HL-60 (cell line): Measurements from ENCODE around the gene YPEL1.

ENCODE experiments used
- DNase-seq, 2 experiments: peaks; one replicate each; pipeline ENCODE4 v3.0.0-alpha.2; 2010 to 2020; ENCODE audit warnings: low read depth in 1 of 2, low spot score in 1 of 2
- H3K27ac ChIP-seq: fragments of 250-450 bp; sonication (Bioruptor Pico); replicated peaks from 2 replicates; pipeline ENCODE4 v1.5.1; 2020; ENCODE audit warnings: mild to moderate bottlenecking, moderate library complexity
- H3K27me3 ChIP-seq: fragments of 250-450 bp; sonication (Bioruptor Pico); 2 replicates; pipeline ENCODE4 v1.5.1; 2021; ENCODE audit warnings: mild to moderate bottlenecking, moderate library complexity; ENCODE audit not compliant: insufficient read depth, poor library complexity, severe bottlenecking
- H3K4me3 ChIP-seq: replicated peaks from 2 replicates; pipeline ENCODE4 v1.5.1; 2011; ENCODE audit warnings: mild to moderate bottlenecking, control low read depth, low read length; ENCODE audit not compliant: insufficient read depth
- GABPA ChIP-seq: IDR thresholded peaks from 2 replicates; pipeline ENCODE4 v1.6.1; 2012; ENCODE audit warnings: low read depth
- POLR2AphosphoS5 ChIP-seq: IDR thresholded peaks from 2 replicates; pipeline ENCODE4 v1.6.1; 2012; ENCODE audit warnings: low read depth
- SPI1 ChIP-seq: IDR thresholded peaks from 2 replicates; pipeline ENCODE4 v1.6.1; 2012; ENCODE audit warnings: low read depth, mild to moderate bottlenecking, borderline replicate concordance
- TF ChIP-seq, protein P1 (sequence below): IDR thresholded peaks from 2 replicates; pipeline ENCODE4 v1.6.1; 2012; ENCODE audit warnings: low read depth; ENCODE audit not compliant: insufficient replicate concordance
- TF ChIP-seq, protein P2 (sequence below): IDR thresholded peaks from one replicate; pipeline ENCODE4 v1.5.1; 2011; ENCODE audit warnings: low read length, control low read depth, inconsistent platforms; ENCODE audit not compliant: insufficient read depth

Gene YPEL1

DNA sequence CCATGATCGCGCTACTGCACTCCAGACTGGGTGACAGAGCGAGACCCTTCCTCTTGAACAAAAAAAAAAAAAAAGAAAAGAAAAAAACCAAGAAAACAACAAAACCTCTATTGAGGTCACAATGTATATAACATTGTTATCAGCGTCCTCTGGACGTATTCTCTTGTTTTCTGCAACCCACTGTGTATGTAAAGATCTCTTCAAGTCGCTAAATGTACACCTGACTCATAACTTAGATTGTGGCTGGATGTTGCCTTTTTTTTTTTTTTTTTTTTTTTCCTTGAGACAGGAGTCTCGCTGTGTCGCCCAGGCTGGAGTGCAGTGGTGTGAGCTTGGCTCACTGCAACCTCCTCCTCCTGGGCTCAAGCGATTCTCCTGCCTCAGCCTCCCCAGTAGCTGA lies 1.4 kb upstream of the YPEL1 start:
- no peak overlapping the region for H3K27ac ChIP-seq
- no peaks in the 10 kb centered on the region for H3K27me3 ChIP-seq
- DNase-seq, result no peak
- TF ChIP-seq SPI1 (no peak), GABPA (no peak), POLR2AphosphoS5 (no peak)
- TF ChIP-seq, protein P1, sequence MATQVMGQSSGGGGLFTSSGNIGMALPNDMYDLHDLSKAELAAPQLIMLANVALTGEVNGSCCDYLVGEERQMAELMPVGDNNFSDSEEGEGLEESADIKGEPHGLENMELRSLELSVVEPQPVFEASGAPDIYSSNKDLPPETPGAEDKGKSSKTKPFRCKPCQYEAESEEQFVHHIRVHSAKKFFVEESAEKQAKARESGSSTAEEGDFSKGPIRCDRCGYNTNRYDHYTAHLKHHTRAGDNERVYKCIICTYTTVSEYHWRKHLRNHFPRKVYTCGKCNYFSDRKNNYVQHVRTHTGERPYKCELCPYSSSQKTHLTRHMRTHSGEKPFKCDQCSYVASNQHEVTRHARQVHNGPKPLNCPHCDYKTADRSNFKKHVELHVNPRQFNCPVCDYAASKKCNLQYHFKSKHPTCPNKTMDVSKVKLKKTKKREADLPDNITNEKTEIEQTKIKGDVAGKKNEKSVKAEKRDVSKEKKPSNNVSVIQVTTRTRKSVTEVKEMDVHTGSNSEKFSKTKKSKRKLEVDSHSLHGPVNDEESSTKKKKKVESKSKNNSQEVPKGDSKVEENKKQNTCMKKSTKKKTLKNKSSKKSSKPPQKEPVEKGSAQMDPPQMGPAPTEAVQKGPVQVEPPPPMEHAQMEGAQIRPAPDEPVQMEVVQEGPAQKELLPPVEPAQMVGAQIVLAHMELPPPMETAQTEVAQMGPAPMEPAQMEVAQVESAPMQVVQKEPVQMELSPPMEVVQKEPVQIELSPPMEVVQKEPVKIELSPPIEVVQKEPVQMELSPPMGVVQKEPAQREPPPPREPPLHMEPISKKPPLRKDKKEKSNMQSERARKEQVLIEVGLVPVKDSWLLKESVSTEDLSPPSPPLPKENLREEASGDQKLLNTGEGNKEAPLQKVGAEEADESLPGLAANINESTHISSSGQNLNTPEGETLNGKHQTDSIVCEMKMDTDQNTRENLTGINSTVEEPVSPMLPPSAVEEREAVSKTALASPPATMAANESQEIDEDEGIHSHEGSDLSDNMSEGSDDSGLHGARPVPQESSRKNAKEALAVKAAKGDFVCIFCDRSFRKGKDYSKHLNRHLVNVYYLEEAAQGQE, result no peak
- TF ChIP-seq, protein P2, sequence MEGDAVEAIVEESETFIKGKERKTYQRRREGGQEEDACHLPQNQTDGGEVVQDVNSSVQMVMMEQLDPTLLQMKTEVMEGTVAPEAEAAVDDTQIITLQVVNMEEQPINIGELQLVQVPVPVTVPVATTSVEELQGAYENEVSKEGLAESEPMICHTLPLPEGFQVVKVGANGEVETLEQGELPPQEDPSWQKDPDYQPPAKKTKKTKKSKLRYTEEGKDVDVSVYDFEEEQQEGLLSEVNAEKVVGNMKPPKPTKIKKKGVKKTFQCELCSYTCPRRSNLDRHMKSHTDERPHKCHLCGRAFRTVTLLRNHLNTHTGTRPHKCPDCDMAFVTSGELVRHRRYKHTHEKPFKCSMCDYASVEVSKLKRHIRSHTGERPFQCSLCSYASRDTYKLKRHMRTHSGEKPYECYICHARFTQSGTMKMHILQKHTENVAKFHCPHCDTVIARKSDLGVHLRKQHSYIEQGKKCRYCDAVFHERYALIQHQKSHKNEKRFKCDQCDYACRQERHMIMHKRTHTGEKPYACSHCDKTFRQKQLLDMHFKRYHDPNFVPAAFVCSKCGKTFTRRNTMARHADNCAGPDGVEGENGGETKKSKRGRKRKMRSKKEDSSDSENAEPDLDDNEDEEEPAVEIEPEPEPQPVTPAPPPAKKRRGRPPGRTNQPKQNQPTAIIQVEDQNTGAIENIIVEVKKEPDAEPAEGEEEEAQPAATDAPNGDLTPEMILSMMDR, result no peak
- H3K4me3 ChIP-seq, result no peak overlapping the region

DNA sequence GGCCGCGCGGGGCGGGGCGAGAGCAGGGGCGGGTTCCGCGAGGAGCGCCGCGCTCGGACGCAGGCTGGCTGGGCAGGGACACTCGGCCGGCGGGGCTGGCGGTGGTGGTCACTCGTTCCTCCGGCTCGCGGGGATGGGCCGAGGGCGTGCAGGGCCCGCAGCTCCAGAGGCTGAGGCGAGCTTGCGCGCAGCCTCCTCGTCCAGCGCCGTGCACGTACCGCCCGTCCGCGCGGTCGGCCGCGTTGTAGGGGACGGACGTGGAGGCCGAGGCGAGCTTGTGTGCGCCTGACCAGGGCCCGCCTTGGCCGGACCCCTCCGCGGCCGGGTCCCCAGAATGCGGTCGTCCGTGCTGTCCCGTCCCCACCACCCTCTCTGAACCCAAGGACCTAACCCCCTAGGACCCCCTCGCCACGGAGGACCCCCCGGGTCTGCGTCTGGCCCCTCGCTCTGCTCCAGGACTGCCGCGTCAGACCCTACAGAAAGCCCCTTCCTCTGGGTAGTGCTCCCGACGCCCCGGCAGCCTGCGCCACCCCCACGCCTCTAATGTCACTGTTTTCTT lies 569 bp upstream of the YPEL1 start:
- no peak overlapping the region for H3K27ac ChIP-seq

DNA sequence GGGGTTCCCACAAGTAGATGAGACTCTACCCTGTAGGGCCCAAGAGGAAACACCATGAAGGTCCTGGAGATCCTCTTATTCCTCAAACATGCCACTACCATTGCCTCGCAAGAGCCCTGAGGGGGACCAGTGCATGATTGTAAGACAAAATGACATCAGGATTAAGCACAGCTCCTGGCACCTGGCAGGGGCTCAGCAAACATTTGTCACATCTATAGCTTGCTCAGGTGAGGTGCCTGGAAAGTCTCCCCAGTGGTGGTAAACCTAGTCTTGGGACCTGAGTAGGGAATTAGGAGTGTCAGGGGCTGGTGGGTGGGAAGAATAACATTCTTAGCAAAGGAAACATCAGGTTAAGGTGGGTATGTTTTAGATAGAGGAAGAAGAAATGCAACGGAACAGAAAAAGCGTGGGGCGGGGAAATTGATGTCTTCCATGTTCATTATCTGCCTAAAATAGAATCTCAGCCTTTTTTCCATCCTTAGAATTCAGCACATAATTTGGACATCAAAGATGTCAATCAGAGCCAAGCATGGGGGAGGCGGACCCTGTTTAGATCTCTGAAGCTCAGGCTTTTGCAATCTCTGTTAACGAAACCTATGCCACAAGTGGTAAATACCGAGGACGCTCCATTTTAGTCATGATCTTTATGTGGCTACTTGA lies 924 bp downstream of the YPEL1 start:
- Histone ChIP-seq H3K27ac (peak overlapping the region; percentile 46), H3K27me3 (no peaks in the 10 kb centered on the region), H3K4me3 (peak overlapping the region; percentile 63)
- DNase-seq, result peak in 1 of 2 experiments; percentile 37
- TF ChIP-seq, protein P1, result peak; percentile 2
- TF ChIP-seq GABPA, result no peak

More for the DNA sequence above, 569 bp upstream of the YPEL1 start:
- no peak for DNase-seq
- Histone ChIP-seq H3K27me3 (no peaks in the 10 kb centered on the region), H3K4me3 (peak overlapping the region; percentile 55)
- TF ChIP-seq, protein P1, result no peak
- TF ChIP-seq POLR2AphosphoS5, result peak; percentile 35; the same call in 1 of the 2 replicates

DNA sequence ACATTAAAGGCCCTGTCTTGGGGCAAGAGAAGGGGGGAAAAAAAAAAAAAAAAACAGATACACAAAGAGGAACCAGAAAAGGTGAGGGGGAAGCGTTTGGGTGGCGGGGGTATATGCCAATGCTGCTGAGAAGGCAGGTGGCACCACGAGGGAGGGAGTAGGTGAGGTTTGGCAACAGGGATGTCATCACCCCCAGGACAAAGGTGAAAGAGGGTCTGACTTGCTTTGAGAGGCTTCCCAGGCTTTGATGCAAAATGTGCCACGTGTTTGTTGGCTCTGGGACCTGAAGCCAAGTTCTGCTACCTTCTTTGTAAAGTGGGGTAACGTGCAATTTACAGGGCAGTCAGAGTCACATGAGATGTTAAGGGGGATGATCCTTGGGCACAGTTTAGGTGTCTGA lies 4.1 kb downstream of the YPEL1 start:
- TF ChIP-seq, protein P2, result no peak
- no peak for TF ChIP-seq SPI1
- H3K27me3 ChIP-seq, result no peaks in the 10 kb centered on the region
- no peak overlapping the region for H3K4me3 ChIP-seq
- no peak for DNase-seq
- H3K27ac ChIP-seq, result no peak overlapping the region
